ENCODE data around the gene TVP23A.
A peak's percentile ranks its signal among the peaks of the same experiment; 100 is the strongest.

The TVP23A gene

GRCh38 chr16:10817963-10818941 is at the start of gene TVP23A:
TSS of gene TVP23A (minus strand) at chr16:10818794. CDS start at chr16:10818493, 301 bp downstream.
- peak; percentile 80 for DNase-seq

GRCh38 chr16:10868104-10868595 is 49.6 kb upstream of the TVP23A start:
- no peak for DNase-seq

- no peak for DNase-seq
Measured at GRCh38 chr16:10867199-10867598, 48.6 kb upstream of the TVP23A start.

- no peak for DNase-seq
Measured at GRCh38 chr16:10865991-10866966, 47.7 kb upstream of the TVP23A start.

- no peak for DNase-seq
Measured at GRCh38 chr16:10862438-10862837, 43.8 kb upstream of the TVP23A start.

GRCh38 chr16:10859658-10860057 is 41.1 kb upstream of the TVP23A start:
- DNase-seq: no peak

GRCh38 chr16:10859020-10859419 is 40.4 kb upstream of the TVP23A start:
- DNase-seq: no peak

- DNase-seq: no peak
Measured at GRCh38 chr16:10858203-10858602, 39.6 kb upstream of the TVP23A start.

- no peak for DNase-seq
Measured at GRCh38 chr16:10856042-10856441, 37.4 kb upstream of the TVP23A start.

- DNase-seq: no peak
Measured at GRCh38 chr16:10852948-10853347, 34.4 kb upstream of the TVP23A start.

GRCh38 chr16:10852286-10852685 is 33.7 kb upstream of the TVP23A start:
- DNase-seq: no peak

- no peak for DNase-seq
Measured at GRCh38 chr16:10851512-10851911, 32.9 kb upstream of the TVP23A start.

GRCh38 chr16:10850478-10850850 is 31.9 kb upstream of the TVP23A start:
- DNase-seq: no peak

GRCh38 chr16:10849736-10850477 is 31.3 kb upstream of the TVP23A start:
- no peak for DNase-seq

- DNase-seq: no peak
Measured at GRCh38 chr16:10847176-10847575, 28.6 kb upstream of the TVP23A start.

- DNase-seq: no peak
Measured at GRCh38 chr16:10846213-10846998, 27.8 kb upstream of the TVP23A start.

GRCh38 chr16:10840703-10841102 is 22.1 kb upstream of the TVP23A start:
- no peak for DNase-seq

- DNase-seq: no peak
Measured at GRCh38 chr16:10839279-10839666, 20.7 kb upstream of the TVP23A start.

GRCh38 chr16:10838621-10839278 is 20.2 kb upstream of the TVP23A start:
- no peak for DNase-seq

GRCh38 chr16:10836174-10836853 is 17.7 kb upstream of the TVP23A start:
- no peak for DNase-seq
